ENCODE results near the gene ETF1. TPM values are rescaled to one million over a fixed set of nuclear protein-coding genes. Genes with fewer than 3 reads are reported as not detected.
A peak's percentile ranks its signal among the peaks of the same experiment; 100 is the strongest.
"Not testable (repeated sequence)": the region's sequence is repeated elsewhere in the genome, so short reads cannot be mapped to it uniquely, and the experiment has no call there.

Gene ETF1
- polyA plus RNA-seq, 4 donors, result 40.7 to 57.6 (median 53.1) TPM

DNA sequence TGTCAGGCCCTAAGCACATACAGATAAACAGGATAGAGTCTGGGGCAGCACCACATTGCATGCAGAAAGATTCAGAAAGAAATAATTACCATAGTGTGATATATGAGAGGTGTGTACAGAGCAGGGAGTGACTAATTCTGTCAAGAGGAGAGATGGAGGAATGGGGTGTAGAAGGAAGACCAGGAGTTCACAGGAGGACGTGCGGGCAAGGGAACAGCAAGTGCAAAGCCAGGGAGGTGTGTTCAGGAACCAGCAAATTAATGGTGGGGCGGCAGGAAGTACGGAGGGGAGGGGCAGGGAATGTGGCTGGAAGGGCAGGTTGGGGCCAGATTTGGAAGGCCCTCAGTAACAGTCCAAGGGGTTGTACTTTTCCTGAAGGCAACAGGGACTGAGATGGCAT, 60.4 kb downstream of the ETF1 start:
- 61 to 67% (median 63%) methylated on average over 4 of the region's 4 CpGs for WGBS, 3 donors
- Histone ChIP-seq H3K9me3 (ENCODE audit: control insufficient read depth in 2 of 2, insufficient read depth in 1 of 2, low read depth in 1 of 2, low read length in 1 of 2) (no peaks in the 10 kb centered on the region), H3K27ac (ENCODE audit: low read depth in 1 of 3, low read length in 2 of 3) (no peak overlapping the region), H3K4me1 (ENCODE audit: control insufficient read depth in 3 of 3, insufficient read depth in 2 of 3, low read depth in 1 of 3, low read length in 2 of 3) (no peaks in the 10 kb centered on the region), H3K27me3 (ENCODE audit: control insufficient read depth in 3 of 3, insufficient read depth in 3 of 3, low read length in 3 of 3) (no peaks in the 10 kb centered on the region), H3K36me3 (ENCODE audit: control insufficient read depth in 3 of 3, insufficient read depth in 2 of 3, low read depth in 1 of 3, low read length in 3 of 3) (no peaks in the 10 kb centered on the region), H3K4me3 (ENCODE audit: low read depth in 1 of 3, low read length in 3 of 3) (no peak overlapping the region)
- no peak for DNase-seq
- FAIRE-seq, result no peak

GRCh38 chr5:138476918-138477317, 66.1 kb downstream of the ETF1 start:
- Histone ChIP-seq H3K4me3 (ENCODE audit: low read depth in 1 of 3, low read length in 3 of 3) (no peak overlapping the region), H3K36me3 (ENCODE audit: control insufficient read depth in 3 of 3, insufficient read depth in 2 of 3, low read depth in 1 of 3, low read length in 3 of 3) (no peaks in the 10 kb centered on the region), H3K9me3 (ENCODE audit: control insufficient read depth in 2 of 2, insufficient read depth in 1 of 2, low read depth in 1 of 2, low read length in 1 of 2) (no peaks in the 10 kb centered on the region), H3K4me1 (ENCODE audit: control insufficient read depth in 3 of 3, insufficient read depth in 2 of 3, low read depth in 1 of 3, low read length in 2 of 3) (no peaks in the 10 kb centered on the region), H3K27ac (ENCODE audit: low read depth in 1 of 3, low read length in 2 of 3) (no peak overlapping the region), H3K27me3 (ENCODE audit: control insufficient read depth in 3 of 3, insufficient read depth in 3 of 3, low read length in 3 of 3) (no peaks in the 10 kb centered on the region)
- DNase-seq, result no peak
- WGBS, 3 donors, result 69 to 81% (median 76%) methylated on average over 7 of the region's 7 CpGs
- no peak for FAIRE-seq

DNA sequence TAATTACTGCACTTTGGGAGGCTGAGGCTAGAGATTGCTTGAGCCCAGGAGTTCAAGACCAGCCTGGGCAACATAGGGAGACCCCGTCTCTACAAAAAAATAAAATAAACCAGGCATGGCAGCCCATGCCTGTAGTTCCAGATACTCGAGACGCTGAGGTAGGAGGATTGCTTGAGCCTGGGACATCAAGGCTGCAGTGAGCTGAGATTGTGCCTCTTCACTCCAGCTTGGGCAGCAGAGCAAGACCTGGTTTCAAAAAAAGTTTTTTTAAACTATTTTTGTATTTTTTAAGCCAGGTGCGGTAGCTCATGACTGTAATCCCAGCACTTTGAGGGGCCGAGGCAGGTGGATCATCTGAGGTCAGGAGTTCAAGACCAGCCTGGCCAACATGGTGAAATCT, 69.9 kb downstream of the ETF1 start:
- H3K27me3 ChIP-seq (ENCODE audit: control insufficient read depth in 3 of 3, insufficient read depth in 3 of 3, low read length in 3 of 3); FAIRE-seq; DNase-seq; H3K36me3 ChIP-seq (ENCODE audit: control insufficient read depth in 3 of 3, insufficient read depth in 2 of 3, low read depth in 1 of 3, low read length in 3 of 3); H3K9me3 ChIP-seq (ENCODE audit: control insufficient read depth in 2 of 2, insufficient read depth in 1 of 2, low read depth in 1 of 2, low read length in 1 of 2); H3K27ac ChIP-seq (ENCODE audit: low read depth in 1 of 3, low read length in 2 of 3); H3K4me1 ChIP-seq (ENCODE audit: control insufficient read depth in 3 of 3, insufficient read depth in 2 of 3, low read depth in 1 of 3, low read length in 2 of 3); H3K4me3 ChIP-seq (ENCODE audit: low read depth in 1 of 3, low read length in 3 of 3): not testable (repeated sequence)
- 93 to 94% (median 94%) methylated on average over 5 of the region's 5 CpGs for WGBS, 3 donors

GRCh38 chr5:138472353-138472752, 70.7 kb downstream of the ETF1 start:
- Histone ChIP-seq H3K27me3 (ENCODE audit: control insufficient read depth in 3 of 3, insufficient read depth in 3 of 3, low read length in 3 of 3) (no peaks in the 10 kb centered on the region), H3K9me3 (ENCODE audit: control insufficient read depth in 2 of 2, insufficient read depth in 1 of 2, low read depth in 1 of 2, low read length in 1 of 2) (no peaks in the 10 kb centered on the region), H3K4me1 (ENCODE audit: control insufficient read depth in 3 of 3, insufficient read depth in 2 of 3, low read depth in 1 of 3, low read length in 2 of 3) (peaks cover 0 to 2% (median 0%) of the 10 kb centered on the region in 3 donors), H3K27ac (ENCODE audit: low read depth in 1 of 3, low read length in 2 of 3) (no peak overlapping the region), H3K36me3 (ENCODE audit: control insufficient read depth in 3 of 3, insufficient read depth in 2 of 3, low read depth in 1 of 3, low read length in 3 of 3) (peaks cover 0 to 10% (median 0%) of the 10 kb centered on the region in 3 donors), H3K4me3 (ENCODE audit: low read depth in 1 of 3, low read length in 3 of 3) (no peak overlapping the region)
- WGBS, 3 donors, result 25 to 43% (median 25%) methylated on average over 6 of the region's 6 CpGs
- DNase-seq (peak in 1 of 2 donors; percentile 36), FAIRE-seq (no peak)

GRCh38 chr5:138471052-138471361, 72.0 kb downstream of the ETF1 start:
- H3K9me3 ChIP-seq (ENCODE audit: control insufficient read depth in 2 of 2, insufficient read depth in 1 of 2, low read depth in 1 of 2, low read length in 1 of 2), result no peaks in the 10 kb centered on the region
- no peaks in the 10 kb centered on the region for H3K27me3 ChIP-seq (ENCODE audit: control insufficient read depth in 3 of 3, insufficient read depth in 3 of 3, low read length in 3 of 3)
- peaks cover 0 to 11% (median 8%) of the 10 kb centered on the region in 3 donors for H3K4me1 ChIP-seq (ENCODE audit: control insufficient read depth in 3 of 3, insufficient read depth in 2 of 3, low read depth in 1 of 3, low read length in 2 of 3)
- no peak overlapping the region for H3K27ac ChIP-seq (ENCODE audit: low read depth in 1 of 3, low read length in 2 of 3)
- FAIRE-seq (no peak), DNase-seq (no peak)
- H3K36me3 ChIP-seq (ENCODE audit: control insufficient read depth in 3 of 3, insufficient read depth in 2 of 3, low read depth in 1 of 3, low read length in 3 of 3), result peaks cover 0 to 19% (median 3%) of the 10 kb centered on the region in 3 donors
- H3K4me3 ChIP-seq (ENCODE audit: low read depth in 1 of 3, low read length in 3 of 3), result no peak overlapping the region
- WGBS, 3 donors, result 86 to 95% (median 92%) methylated on average over 2 of the region's 2 CpGs

DNA sequence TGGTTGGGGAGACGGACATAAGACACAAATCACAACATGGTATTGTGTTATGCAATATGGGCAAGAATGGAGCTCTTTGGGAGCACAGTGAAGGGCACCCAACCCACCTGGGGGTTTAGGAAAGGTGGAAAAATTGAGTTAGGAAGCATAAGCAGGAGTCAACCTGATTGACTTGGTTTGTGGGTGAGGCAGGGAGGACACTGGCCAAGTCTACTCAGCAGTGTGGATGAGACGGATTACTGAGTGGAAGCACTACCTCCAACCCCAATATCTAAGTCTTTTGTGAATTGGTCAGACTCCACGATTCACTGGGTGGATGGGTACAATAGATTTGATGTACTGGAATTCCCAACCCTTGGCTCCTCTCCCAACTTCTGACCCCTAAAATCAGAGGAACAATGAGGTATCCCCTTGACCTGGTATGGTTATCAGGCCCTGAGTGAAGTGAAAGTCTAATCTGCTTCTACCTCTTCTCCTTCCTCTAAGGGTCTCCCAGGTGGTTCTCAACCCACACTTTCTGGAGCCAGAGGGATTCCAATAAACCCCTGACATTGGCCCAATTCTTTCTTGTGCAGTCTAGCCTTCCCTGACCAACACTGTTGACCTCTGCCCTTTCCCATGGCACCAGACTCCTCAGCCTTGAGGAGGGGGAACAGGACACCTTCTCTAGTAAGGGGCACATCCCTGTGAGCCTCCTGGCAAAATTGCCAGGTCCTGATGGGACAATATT, 72.5 kb downstream of the ETF1 start:
- no peak overlapping the region for H3K4me3 ChIP-seq (ENCODE audit: low read depth in 1 of 3, low read length in 3 of 3)
- H3K27ac ChIP-seq (ENCODE audit: low read depth in 1 of 3, low read length in 2 of 3), result no peak overlapping the region
- DNase-seq, result no peak
- peaks cover 0 to 4% (median 0%) of the 10 kb centered on the region in 3 donors for H3K27me3 ChIP-seq (ENCODE audit: control insufficient read depth in 3 of 3, insufficient read depth in 3 of 3, low read length in 3 of 3)
- H3K4me1 ChIP-seq (ENCODE audit: control insufficient read depth in 3 of 3, insufficient read depth in 2 of 3, low read depth in 1 of 3, low read length in 2 of 3), result peaks cover 0 to 12% (median 8%) of the 10 kb centered on the region in 3 donors
- no peaks in the 10 kb centered on the region for H3K9me3 ChIP-seq (ENCODE audit: control insufficient read depth in 2 of 2, insufficient read depth in 1 of 2, low read depth in 1 of 2, low read length in 1 of 2)
- FAIRE-seq, result no peak
- H3K36me3 ChIP-seq (ENCODE audit: control insufficient read depth in 3 of 3, insufficient read depth in 2 of 3, low read depth in 1 of 3, low read length in 3 of 3), result peaks cover 0 to 19% (median 3%) of the 10 kb centered on the region in 3 donors
- 79 to 88% (median 81%) methylated on average over 3 of the region's 3 CpGs for WGBS, 3 donors

- H3K4me3 ChIP-seq (ENCODE audit: low read depth in 1 of 3, low read length in 3 of 3), result no peak overlapping the region
- H3K4me1 ChIP-seq (ENCODE audit: control insufficient read depth in 3 of 3, insufficient read depth in 2 of 3, low read depth in 1 of 3, low read length in 2 of 3), result peaks cover 0 to 12% (median 8%) of the 10 kb centered on the region in 3 donors
- peak in 1 of 2 donors; percentile 85 for DNase-seq
- WGBS, 3 donors, result 70 to 74% (median 71%) methylated on average over 8 of the region's 8 CpGs
- H3K36me3 ChIP-seq (ENCODE audit: control insufficient read depth in 3 of 3, insufficient read depth in 2 of 3, low read depth in 1 of 3, low read length in 3 of 3), result peaks cover 0 to 19% (median 3%) of the 10 kb centered on the region in 3 donors
- H3K27ac ChIP-seq (ENCODE audit: low read depth in 1 of 3, low read length in 2 of 3), result peak overlapping the region in 1 of 3 donors; percentile 41
- no peaks in the 10 kb centered on the region for H3K9me3 ChIP-seq (ENCODE audit: control insufficient read depth in 2 of 2, insufficient read depth in 1 of 2, low read depth in 1 of 2, low read length in 1 of 2)
- no peak for FAIRE-seq
- peaks cover 0 to 4% (median 0%) of the 10 kb centered on the region in 3 donors for H3K27me3 ChIP-seq (ENCODE audit: control insufficient read depth in 3 of 3, insufficient read depth in 3 of 3, low read length in 3 of 3)
Measured at GRCh38 chr5:138469540-138470321, 73.3 kb downstream of the ETF1 start.

- FAIRE-seq, result no peak
- H3K4me3 ChIP-seq (ENCODE audit: low read depth in 1 of 3, low read length in 3 of 3), result no peak overlapping the region
- WGBS, 3 donors, result 90 to 95% (median 92%) methylated on average over 8 of the region's 8 CpGs
- peaks cover 0 to 12% (median 8%) of the 10 kb centered on the region in 3 donors for H3K4me1 ChIP-seq (ENCODE audit: control insufficient read depth in 3 of 3, insufficient read depth in 2 of 3, low read depth in 1 of 3, low read length in 2 of 3)
- H3K9me3 ChIP-seq (ENCODE audit: control insufficient read depth in 2 of 2, insufficient read depth in 1 of 2, low read depth in 1 of 2, low read length in 1 of 2), result no peaks in the 10 kb centered on the region
- peak in 1 of 2 donors; percentile 81 for DNase-seq
- H3K27me3 ChIP-seq (ENCODE audit: control insufficient read depth in 3 of 3, insufficient read depth in 3 of 3, low read length in 3 of 3), result peaks cover 0 to 4% (median 0%) of the 10 kb centered on the region in 3 donors
- H3K36me3 ChIP-seq (ENCODE audit: control insufficient read depth in 3 of 3, insufficient read depth in 2 of 3, low read depth in 1 of 3, low read length in 3 of 3), result peaks cover 0 to 19% (median 3%) of the 10 kb centered on the region in 3 donors
- peak overlapping the region in 1 of 3 donors; percentile 41 for H3K27ac ChIP-seq (ENCODE audit: low read depth in 1 of 3, low read length in 2 of 3)
Measured at GRCh38 chr5:138468966-138469539, 74.0 kb downstream of the ETF1 start.
